Muscle layer of duodenum (tissue), 2 donors: ENCODE data around the gene EIF4E.
"Not testable (repeated sequence)": the region's sequence is repeated elsewhere in the genome, so short reads cannot be mapped to it uniquely, and the experiment has no call there.

ENCODE experiments used
- H3K27ac ChIP-seq: one replicate; pipeline ENCODE4 v1.7.0; 2013; ENCODE audit warnings: mild to moderate bottlenecking, low read length
- H3K27me3 ChIP-seq: one replicate; pipeline ENCODE4 v1.7.0; 2013; ENCODE audit warnings: low read depth, mild to moderate bottlenecking, control low read depth, low read length
- H3K36me3 ChIP-seq, 2 donors: one replicate each; pipeline ENCODE4 v1.7.0; 2013; ENCODE audit warnings: low read length in 2 of 2, control low read depth in 1 of 2, mild to moderate bottlenecking in 1 of 2; ENCODE audit not compliant: insufficient read depth in 2 of 2, control insufficient read depth in 1 of 2
- H3K4me1 ChIP-seq, 2 donors: one replicate each; pipeline ENCODE4 v1.7.0; 2013; ENCODE audit warnings: low read length in 2 of 2, mild to moderate bottlenecking in 2 of 2, control low read depth in 1 of 2, moderate library complexity in 1 of 2; ENCODE audit not compliant: insufficient read depth in 2 of 2, control insufficient read depth in 1 of 2
- H3K4me3 ChIP-seq, 2 donors: one replicate each; pipeline ENCODE4 v1.7.0; 2013; ENCODE audit warnings: low read length in 2 of 2, low read depth in 1 of 2, mild to moderate bottlenecking in 1 of 2
- H3K9me3 ChIP-seq, 2 donors: one replicate each; pipeline ENCODE4 v1.7.0; 2013; ENCODE audit warnings: low read length in 2 of 2, control low read depth in 1 of 2, mild to moderate bottlenecking in 1 of 2; ENCODE audit not compliant: control insufficient read depth in 1 of 2
- donor health status: healthy.

The EIF4E gene

GRCh38 chr4:98872120-98872906 lies 56.6 kb downstream of the EIF4E start:
- not testable (repeated sequence) for H3K4me1 ChIP-seq, H3K27ac ChIP-seq, H3K4me3 ChIP-seq, H3K36me3 ChIP-seq, H3K9me3 ChIP-seq, H3K27me3 ChIP-seq

- Histone ChIP-seq H3K27me3 (no peaks in the 10 kb centered on the region), H3K4me3 (no peak overlapping the region), H3K36me3 (no peaks in the 10 kb centered on the region), H3K27ac (no peak overlapping the region), H3K4me1 (no peaks in the 10 kb centered on the region), H3K9me3 (no peaks in the 10 kb centered on the region)
Observed at GRCh38 chr4:98867648-98868047, 61.3 kb downstream of the EIF4E start.

GRCh38 chr4:98865059-98865458 lies 63.9 kb downstream of the EIF4E start:
- no peak overlapping the region for H3K4me3 ChIP-seq

GRCh38 chr4:98864560-98864959 lies 64.4 kb downstream of the EIF4E start:
- H3K4me1 ChIP-seq = no peaks in the 10 kb centered on the region
- no peaks in the 10 kb centered on the region for H3K27me3 ChIP-seq
- H3K4me3 ChIP-seq = no peak overlapping the region

More at GRCh38 chr4:98865059-98865458, 63.9 kb downstream of the EIF4E start:
- Histone ChIP-seq H3K27me3 (no peaks in the 10 kb centered on the region), H3K36me3 (no peaks in the 10 kb centered on the region), H3K4me1 (no peaks in the 10 kb centered on the region), H3K27ac (no peak overlapping the region), H3K9me3 (no peaks in the 10 kb centered on the region)

GRCh38 chr4:98862371-98862770 lies 66.6 kb downstream of the EIF4E start:
- no peaks in the 10 kb centered on the region for H3K9me3 ChIP-seq
- H3K36me3 ChIP-seq = no peaks in the 10 kb centered on the region
- no peaks in the 10 kb centered on the region for H3K4me1 ChIP-seq
- H3K27ac ChIP-seq = no peak overlapping the region
- H3K27me3 ChIP-seq = no peaks in the 10 kb centered on the region
- H3K4me3 ChIP-seq = no peak overlapping the region

More at GRCh38 chr4:98864560-98864959, 64.4 kb downstream of the EIF4E start:
- Histone ChIP-seq H3K36me3 (no peaks in the 10 kb centered on the region), H3K9me3 (no peaks in the 10 kb centered on the region), H3K27ac (no peak overlapping the region)

GRCh38 chr4:98861100-98861884 lies 67.6 kb downstream of the EIF4E start:
- no peak overlapping the region for H3K4me3 ChIP-seq
- H3K9me3 ChIP-seq = no peaks in the 10 kb centered on the region
- no peak overlapping the region for H3K27ac ChIP-seq
- no peaks in the 10 kb centered on the region for H3K27me3 ChIP-seq
- H3K36me3 ChIP-seq = no peaks in the 10 kb centered on the region
- no peaks in the 10 kb centered on the region for H3K4me1 ChIP-seq

GRCh38 chr4:98851806-98852205 lies 77.1 kb downstream of the EIF4E start:
- no peaks in the 10 kb centered on the region for H3K9me3 ChIP-seq
- H3K4me1 ChIP-seq = no peaks in the 10 kb centered on the region
- H3K27me3 ChIP-seq = no peaks in the 10 kb centered on the region
- no peak overlapping the region for H3K4me3 ChIP-seq
- H3K27ac ChIP-seq = no peak overlapping the region
- H3K36me3 ChIP-seq = no peaks in the 10 kb centered on the region

GRCh38 chr4:98850937-98851336 lies 78.0 kb downstream of the EIF4E start:
- no peaks in the 10 kb centered on the region for H3K36me3 ChIP-seq
- H3K27me3 ChIP-seq = no peaks in the 10 kb centered on the region
- no peak overlapping the region for H3K27ac ChIP-seq
- H3K4me3 ChIP-seq = no peak overlapping the region
- peaks cover 0 to under 1% of the 10 kb centered on the region in 2 donors for H3K9me3 ChIP-seq
- H3K4me1 ChIP-seq = no peaks in the 10 kb centered on the region

- H3K27me3 ChIP-seq = no peaks in the 10 kb centered on the region
Observed at GRCh38 chr4:98848448-98848847, 80.5 kb downstream of the EIF4E start.

GRCh38 chr4:98845960-98846359 lies 83.0 kb downstream of the EIF4E start:
- Histone ChIP-seq H3K4me1 (no peaks in the 10 kb centered on the region), H3K36me3 (no peaks in the 10 kb centered on the region), H3K27ac (no peak overlapping the region), H3K4me3 (no peak overlapping the region), H3K27me3 (no peaks in the 10 kb centered on the region), H3K9me3 (peaks cover 0 to 6% of the 10 kb centered on the region in 2 donors)

More at GRCh38 chr4:98848448-98848847, 80.5 kb downstream of the EIF4E start:
- Histone ChIP-seq H3K27ac (no peak overlapping the region), H3K4me3 (no peak overlapping the region), H3K36me3 (no peaks in the 10 kb centered on the region), H3K9me3 (peaks cover 0 to 6% of the 10 kb centered on the region in 2 donors), H3K4me1 (no peaks in the 10 kb centered on the region)

GRCh38 chr4:98842917-98843316 lies 86.0 kb downstream of the EIF4E start:
- H3K9me3 ChIP-seq, H3K36me3 ChIP-seq, H3K27me3 ChIP-seq, H3K4me3 ChIP-seq, H3K27ac ChIP-seq, H3K4me1 ChIP-seq: not testable (repeated sequence)
